ENCODE data around the gene MED9. TPM values are rescaled to one million over a fixed set of nuclear protein-coding genes. Genes with fewer than 3 reads are reported as not detected.

MED9 gene
- polyA plus RNA-seq, 3 donors = 22.6 to 23.7 (median 23.3) TPM

DNA sequence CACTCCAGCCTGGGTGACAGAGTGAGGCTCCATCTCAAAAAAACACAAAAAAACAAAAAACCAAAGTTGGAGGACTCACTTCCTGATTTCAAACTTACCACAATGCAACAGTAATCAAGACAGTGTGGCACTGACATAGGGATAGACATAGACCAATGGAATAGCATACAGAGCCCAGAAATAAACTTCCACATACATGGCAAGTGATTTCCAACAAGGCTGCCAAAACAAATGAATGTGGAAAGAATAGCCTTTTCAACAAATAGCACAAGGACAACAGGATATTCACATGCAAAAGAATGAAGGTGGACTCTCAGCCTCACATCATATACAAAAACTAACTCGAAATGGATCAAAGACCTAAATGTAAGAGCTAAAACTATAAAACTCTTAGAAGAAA lies 56.2 kb downstream of the MED9 start:
- DNase-seq = no peak

DNA sequence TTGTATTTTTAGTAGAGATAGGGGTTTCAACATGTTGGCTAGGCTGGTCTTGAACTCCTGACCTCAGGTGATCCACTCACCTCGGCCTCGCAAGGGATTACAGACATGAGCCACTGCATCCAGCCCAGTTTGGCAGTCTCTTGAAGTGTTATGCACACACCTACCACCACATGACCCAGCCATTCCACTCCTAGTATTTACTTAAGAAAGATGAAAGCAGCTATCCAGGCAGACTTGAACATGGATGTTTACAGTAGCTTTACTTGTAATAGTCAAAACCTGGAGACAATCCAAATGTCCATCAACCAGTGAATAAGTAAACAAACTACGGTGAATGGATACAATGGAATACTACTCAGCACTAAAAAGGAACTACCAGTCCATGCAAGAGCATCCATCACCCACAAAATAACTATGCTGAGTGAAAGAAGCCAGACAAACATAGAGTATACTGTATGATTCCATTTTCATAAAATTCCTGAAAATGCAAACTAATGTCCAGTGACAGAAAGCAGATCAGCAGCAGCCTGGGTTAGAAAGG lies 57.2 kb downstream of the MED9 start:
- no peak for DNase-seq

DNA sequence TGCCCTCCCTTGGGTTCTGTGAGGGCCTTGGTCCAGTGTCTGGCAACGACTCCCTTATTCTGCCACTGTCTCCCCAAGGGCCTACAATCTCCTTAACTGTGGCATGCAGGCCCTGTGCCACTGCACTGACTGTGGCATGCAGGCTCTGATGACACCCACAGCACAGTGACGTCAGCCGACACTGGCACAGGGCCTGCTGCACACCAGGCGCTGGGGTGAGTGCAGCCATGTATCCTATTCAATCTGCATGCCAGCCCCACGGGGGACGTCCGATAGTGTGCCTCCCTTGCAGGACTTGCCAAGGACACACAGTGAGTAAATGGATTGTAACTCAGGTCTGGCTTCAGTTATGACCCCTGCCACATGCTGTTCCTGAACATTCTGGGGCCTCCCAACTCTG lies 59.2 kb downstream of the MED9 start:
- DNase-seq = no peak

DNA sequence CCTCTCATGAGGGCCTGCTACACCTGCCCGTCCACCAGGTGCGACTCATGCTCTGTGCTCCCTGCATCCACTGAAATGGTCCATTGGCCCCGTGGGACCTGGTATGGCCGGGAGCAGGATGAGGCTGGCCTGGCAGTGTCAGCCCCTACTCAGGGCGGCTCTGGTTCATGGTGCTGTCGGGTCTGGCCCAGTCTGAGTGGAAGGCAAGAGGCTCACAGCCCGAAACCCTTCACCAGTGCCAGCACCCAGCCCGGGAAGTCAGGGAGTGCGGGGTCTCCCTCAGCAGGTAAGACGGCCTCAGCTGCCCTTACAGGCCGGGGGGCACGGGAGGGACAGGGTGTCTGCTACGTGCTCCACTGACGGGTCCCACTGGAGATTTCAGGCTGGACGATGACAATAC lies 59.9 kb downstream of the MED9 start:
- no peak for DNase-seq

DNA sequence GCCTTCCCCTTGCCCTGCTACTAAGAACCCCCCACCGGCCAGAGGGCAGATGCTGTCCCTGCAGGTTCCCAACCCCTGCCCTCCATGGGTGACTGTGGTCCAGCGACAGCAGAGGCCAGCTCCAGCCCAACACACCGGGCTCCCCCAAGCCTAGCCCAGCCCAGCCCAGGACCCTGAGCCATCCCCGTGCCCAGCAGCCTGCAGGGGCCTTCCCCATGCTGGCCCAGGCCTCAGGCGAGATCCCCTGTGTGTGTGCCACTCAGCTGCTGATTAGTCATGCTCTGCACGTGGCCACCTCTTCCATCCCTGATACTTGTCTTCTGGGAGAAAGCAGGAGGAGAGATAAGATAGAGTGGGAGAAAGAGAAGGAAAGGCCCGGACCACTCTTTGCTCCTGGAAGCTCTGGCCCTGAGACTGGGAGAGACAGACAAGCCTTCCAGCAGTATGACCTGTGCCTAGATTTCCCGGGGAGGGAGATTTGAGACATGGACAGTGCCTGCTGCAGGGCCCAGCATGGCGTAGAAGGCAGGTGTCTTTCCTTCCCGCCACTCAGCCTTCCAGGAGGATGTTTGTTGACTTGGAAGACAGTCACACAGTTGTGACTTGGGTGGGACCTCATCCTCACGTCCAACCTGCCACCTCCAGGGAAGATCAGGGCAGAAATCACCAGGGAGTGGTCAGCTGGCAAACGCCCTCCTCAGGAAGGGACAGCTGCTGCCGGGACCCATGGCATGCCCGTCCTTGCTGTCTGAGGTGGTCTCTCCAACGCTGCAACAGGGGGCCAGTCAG lies 60.7 kb downstream of the MED9 start:
- no peak for DNase-seq

DNA sequence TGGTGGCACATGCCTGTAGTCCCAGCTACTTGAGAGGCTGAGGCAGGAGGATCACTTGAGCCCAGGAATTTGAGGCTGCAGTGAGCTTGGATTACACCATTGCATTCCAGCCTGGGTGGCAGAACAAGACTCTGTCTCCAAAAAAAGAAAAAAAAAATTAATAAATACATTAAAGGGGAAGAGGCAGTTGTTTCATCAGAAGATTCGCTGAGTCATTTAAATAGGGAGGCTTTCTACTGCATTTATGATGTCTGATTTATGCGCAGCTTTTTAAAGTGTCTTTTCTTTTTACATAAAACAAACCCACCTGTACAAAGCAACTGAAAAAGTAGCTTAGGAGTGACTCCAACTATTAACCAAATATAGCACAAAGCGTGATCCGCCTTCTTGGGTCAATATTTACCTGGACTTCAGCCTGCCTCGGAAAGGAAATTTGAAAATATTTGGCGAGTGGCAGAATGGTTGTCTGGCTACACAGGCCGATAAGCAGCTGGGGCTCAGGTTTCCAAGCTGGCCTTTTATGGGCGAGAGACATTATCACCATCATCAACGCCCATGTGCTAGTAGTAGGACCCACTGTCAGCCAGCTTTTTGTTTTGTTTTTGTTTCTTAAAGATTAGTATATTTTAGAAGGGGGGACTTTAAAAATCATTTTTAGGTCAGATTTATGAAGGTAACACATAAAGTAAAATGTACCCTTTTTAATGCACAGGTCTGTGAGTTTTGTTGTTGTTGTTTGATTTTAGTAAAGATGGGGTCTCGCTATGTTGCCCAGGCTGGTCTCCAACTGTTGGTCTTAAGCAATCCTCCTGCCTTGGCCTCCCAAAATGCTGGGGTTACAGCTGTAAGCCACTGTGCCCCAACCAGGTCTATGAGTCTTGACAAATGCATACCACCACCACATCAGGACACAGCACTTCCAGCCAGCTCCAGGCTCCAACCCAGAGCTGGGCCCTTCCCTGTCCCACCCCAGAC lies 61.9 kb downstream of the MED9 start:
- DNase-seq = no peak

DNA sequence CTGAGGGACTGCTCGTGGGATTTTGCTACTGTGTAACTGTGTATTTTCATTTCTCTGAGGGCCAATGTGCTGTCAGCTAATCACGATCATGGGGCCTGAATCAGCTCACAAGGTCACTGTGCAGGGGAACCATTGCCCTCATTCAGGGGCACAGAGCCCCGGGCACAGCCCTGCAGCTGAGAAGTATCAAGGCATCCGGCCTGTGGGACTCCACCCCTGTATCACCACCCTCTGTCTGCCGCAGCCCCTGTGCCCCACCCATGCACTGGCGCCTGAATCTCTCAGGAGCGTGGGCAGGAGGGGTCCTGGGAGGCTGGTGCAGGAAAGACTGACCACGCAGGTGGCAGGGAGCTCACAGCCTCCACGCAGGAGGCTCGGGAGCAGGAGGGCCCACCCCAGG lies 62.8 kb downstream of the MED9 start:
- DNase-seq = no peak

DNA sequence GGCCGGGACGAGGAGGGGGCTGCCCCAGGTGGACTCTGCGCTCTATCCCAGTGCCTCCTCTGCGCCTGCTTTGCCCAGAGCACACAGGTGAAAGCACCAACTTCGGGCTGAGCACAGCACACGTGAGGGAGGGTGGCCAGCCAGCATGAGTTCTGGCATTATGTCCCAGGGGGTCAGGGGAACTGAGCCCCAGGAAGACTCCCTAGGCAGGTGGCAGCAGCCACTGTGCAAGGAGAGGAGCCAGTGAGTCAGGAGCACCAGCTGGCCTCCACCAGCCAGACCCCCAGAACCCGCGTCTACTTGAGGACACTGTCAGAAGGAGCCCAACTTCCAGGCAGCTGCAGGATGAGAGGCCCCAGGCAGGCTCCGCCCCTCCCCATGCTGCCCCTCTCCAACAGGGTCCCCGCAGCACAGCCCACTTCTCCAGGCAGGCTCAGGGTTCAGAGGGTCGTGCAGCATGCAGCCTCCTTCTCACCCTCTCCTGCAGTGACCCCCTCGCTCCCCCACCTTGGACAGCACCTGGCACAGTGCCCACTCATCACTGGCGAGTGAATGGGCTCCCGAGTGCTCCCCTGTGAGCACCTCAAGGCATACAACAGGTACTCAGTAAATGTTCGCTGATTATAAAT lies 63.6 kb downstream of the MED9 start:
- no peak for DNase-seq

DNA sequence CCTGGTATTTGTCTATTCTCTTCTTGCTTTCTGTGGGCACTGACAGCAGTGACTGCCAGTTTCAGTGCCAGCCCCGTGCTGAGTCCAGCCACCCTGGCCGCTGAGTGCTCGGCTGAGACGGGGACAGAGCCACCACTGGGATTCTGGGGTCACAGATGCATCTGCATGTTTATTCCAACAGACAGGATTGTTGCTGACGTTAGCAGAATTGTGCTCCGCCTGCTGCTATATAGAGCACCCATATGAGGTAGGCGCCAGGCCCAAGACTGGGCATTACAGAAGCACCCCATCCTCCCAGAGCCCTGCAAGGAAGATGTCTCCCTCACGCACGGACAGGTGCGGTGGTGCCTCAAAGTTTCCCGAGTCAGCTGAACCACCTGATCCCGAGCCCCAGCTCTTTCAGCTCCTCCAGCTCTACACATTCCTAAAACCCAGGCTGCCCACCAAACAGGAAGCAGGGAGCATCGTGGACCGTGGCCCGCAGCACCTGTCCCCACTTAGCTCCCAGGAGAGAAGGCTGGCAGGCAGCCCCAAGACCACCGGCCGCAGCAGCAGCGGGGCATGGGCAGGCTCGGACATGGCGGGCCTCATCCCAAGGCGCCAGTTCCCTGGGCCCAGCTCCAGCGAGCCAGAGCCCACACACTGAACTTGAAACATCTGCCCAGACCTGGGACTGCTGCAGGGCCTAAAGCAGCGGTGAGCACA lies 64.3 kb downstream of the MED9 start:
- no peak for DNase-seq

DNA sequence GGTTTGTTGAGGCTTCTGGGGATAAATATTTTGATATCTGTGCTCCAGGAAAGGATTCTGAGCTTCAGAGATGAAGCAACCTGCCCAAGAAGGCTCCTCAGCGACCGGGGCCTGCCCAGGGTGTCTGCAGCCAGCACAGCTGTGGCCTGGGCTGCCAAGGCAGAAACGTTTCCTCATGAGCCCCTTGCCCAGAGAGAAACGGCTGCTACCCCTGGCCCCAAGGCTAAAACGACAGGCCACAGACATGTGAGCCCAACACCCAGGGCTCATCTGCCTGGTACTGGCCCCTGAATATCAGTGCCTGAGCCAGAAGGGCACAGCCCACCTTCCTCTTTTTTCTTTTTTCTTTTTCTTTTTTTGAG lies 64.8 kb downstream of the MED9 start:
- no peak for DNase-seq

Other genes starting within 250 kb of the MED9 start
- gene FLCN, start 239.8 kb upstream of the MED9 start, polyA plus RNA-seq (ENCODE audit: insufficient read length in 3 of 3) = 10 to 100 TPM; 25.8 to 50.3 (median 49.7) TPM
- gene COPS3, start 195.8 kb upstream of the MED9 start, polyA plus RNA-seq (ENCODE audit: insufficient read length in 3 of 3) = 10 to 100 TPM; 75.8 to 80.5 (median 79.4) TPM
- gene NT5M, start 173.6 kb upstream of the MED9 start, polyA plus RNA-seq (ENCODE audit: insufficient read length in 3 of 3) = 1 to 10 TPM; 5.6 to 5.9 (median 5.8) TPM
- 1 to 10 TPM in 1 of 3 donors, under 1 TPM in 2; 0.92 to 1.2 (median 0.94) TPM for gene RASD1, start 19.4 kb downstream of the MED9 start, polyA plus RNA-seq (ENCODE audit: insufficient read length in 3 of 3)
- gene PEMT, start 114.7 kb downstream of the MED9 start, polyA plus RNA-seq (ENCODE audit: insufficient read length in 3 of 3) = 10 to 100 TPM; 33.0 to 39.3 (median 34.1) TPM
- 10 to 100 TPM; 30.5 to 43.9 (median 34.7) TPM for gene RAI1, start 204.5 kb downstream of the MED9 start, polyA plus RNA-seq (ENCODE audit: insufficient read length in 3 of 3)